GM18870 (cell line): ENCODE results near the gene NCOA3.
"Not testable (repeated sequence)": the region's sequence is repeated elsewhere in the genome, so short reads cannot be mapped to it uniquely, and the experiment has no call there.

Experiments
- ATAC-seq: cut with Tn5 transposase; IDR thresholded peaks from one replicate; pipeline ENCODE4 v1.9.1; 2021; ENCODE audit warnings: moderate library complexity; ENCODE audit not compliant: unreplicated experiment

Gene NCOA3

GRCh38 chr20:47501482-47502270 lies at the start of gene NCOA3:
Gene NCOA3, plus strand, starts transcription at chr20:47501887. Its CDS starts 120,361 bp downstream, at chr20:47622248.
- peak; percentile 33 for ATAC-seq

- no peak for ATAC-seq
Observed at GRCh38 chr20:47452736-47453161, 48.9 kb upstream of the NCOA3 start.

GRCh38 chr20:47453167-47453782 lies 48.4 kb upstream of the NCOA3 start:
- ATAC-seq, result peak; percentile 73

DNA sequence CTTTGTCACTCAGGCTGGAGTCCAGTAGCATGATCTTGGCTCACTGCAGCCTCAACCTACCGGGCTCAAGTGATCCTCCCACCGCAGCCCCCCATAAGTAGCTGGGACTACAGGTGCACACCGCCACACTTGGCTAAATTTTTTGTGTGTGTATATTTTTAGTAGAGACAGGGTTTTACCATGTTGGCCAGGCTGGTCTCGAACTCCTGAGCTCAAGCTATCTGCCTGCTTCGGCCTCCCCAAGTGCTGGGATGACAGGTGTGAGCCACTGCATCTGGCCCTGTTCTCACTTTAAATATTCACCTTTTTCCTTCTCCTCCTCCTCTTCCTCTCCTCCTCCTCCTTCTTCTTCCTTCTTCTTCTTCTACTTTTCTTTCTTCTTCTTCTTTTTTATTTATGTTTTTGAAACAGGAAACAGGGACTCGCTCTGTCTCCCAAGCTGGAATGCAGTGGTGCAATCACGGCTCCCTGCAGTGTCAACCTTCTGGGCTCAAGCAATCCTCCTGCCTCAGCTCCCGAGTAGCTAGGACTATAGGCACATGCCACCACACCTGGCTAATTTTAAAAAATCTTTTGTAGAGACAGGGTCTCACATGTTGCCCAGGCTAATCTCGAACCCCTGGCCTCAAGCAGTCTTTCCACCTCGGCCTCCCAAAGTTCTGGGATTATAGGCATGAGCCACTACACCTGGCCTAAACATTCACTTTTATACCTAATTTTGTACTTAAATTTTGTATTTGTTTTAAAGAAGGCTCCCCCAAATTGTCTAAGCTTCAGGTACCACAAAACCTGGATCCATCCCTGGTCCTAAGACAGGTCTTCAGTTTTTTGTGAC lies 47.2 kb upstream of the NCOA3 start:
- ATAC-seq, result no peak

GRCh38 chr20:47455133-47456040 lies 46.3 kb upstream of the NCOA3 start:
- no peak for ATAC-seq

GRCh38 chr20:47456041-47456537 lies 45.6 kb upstream of the NCOA3 start:
- ATAC-seq, result no peak

- ATAC-seq, result no peak
Observed at GRCh38 chr20:47456952-47457724, 44.5 kb upstream of the NCOA3 start.

DNA sequence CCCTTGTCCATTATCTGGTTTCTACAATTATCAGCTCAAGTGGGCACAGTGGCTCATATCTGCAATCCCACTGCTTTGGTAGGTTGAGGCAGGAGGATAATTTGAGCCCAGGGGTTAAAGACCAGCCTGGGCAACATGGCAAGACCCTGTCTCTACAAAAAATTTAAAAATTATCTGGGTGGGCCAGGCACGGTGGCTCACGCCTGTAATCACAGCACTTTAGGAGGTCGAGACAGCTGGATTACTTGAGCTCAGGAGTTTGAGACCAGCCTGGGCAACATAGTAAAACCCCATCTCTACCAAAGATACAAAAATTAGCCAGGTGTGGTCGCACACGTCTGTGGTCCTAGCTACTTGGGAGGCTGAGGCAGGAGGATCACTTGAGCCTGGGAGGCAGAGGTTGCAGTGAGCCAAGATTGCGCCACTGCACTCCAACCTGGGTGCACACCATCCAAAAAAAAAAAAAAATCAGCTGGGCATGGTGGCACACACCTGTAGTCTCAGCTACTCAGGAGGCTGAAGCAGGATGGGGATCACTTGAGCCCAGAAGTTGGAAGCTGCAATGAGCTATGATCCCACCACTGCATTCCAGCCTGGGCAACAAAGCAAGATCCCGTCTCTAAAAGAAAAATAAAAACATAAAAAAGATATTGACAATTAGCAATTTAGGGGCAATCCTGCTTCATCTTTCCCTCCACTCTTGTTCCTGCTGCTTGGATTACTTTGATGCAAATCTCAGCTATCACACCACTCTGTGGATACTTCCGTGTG lies 43.2 kb upstream of the NCOA3 start:
- ATAC-seq, result not testable (repeated sequence)

GRCh38 chr20:47459344-47460073 lies 42.2 kb upstream of the NCOA3 start:
- no peak for ATAC-seq

- ATAC-seq, result not testable (repeated sequence)
Observed at GRCh38 chr20:47460761-47461112, 41.0 kb upstream of the NCOA3 start.

GRCh38 chr20:47461120-47461685 lies 40.5 kb upstream of the NCOA3 start:
- ATAC-seq, result no peak

GRCh38 chr20:47461906-47462305 lies 39.8 kb upstream of the NCOA3 start:
- not testable (repeated sequence) for ATAC-seq

- ATAC-seq, result no peak
Observed at GRCh38 chr20:47464380-47465101, 37.1 kb upstream of the NCOA3 start.

DNA sequence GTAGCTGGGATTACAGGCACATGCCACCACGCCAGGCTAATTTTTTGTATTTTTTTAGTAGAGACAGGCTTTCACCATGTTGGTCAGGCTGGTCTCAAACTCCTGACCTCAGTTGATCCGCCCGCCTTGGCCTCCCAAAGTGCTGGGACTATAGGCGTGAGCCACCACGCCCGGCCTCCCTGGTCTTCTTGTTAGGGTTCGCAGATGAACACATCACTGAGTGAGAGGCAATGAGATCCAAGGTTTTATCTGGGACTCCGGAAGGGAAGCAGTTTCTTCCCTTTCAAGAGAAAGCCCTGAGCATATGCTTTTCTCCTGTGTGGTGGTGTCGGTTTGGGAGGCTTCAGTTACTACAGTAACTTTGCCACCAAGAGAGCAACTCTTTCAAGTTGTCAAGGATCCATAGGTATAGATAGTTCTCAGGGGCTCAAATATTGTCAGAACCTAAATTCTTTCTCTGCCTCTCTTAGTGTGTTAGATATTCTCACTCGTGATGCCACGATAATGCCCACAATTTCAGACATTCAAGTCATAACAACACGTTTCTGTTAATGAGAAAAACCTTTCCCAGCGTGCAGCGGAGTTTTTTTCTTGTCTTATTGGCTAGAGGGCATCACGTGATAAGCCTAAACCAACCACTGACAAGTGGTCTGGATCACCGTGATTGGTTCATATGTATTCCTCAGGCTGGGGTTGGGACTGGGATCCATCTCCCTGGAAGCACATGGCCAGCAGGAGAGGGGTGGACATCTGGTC lies 36.2 kb upstream of the NCOA3 start:
- ATAC-seq, result no peak

DNA sequence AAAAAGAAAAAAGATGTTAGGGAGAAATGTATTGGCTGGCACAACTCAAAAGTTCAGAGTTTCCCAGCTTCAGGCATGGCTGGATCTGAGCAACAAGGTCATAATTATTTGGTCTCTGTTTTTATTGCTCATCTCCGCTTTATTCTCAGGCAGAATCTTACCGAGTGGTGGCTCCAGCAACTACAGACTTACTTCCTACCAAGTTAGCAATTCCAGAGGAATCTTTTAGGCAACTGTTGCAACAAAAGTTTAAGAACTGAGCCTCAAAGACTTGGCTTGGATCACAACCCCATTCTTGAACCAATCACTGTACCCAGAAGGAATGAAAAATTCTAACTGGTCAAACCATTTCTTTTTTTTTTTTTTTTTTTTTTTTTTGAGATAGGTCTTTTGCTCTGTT lies 35.5 kb upstream of the NCOA3 start:
- ATAC-seq, result no peak

GRCh38 chr20:47466704-47467459 lies 34.8 kb upstream of the NCOA3 start:
- ATAC-seq, result no peak
